Fibroblast of skin of back (primary cell): ENCODE results near the gene BAD.

ENCODE experiments used
- DNase-seq: peaks from one replicate; pipeline ENCODE4 v3.0.0-alpha.2; 2013

BAD gene

DNA sequence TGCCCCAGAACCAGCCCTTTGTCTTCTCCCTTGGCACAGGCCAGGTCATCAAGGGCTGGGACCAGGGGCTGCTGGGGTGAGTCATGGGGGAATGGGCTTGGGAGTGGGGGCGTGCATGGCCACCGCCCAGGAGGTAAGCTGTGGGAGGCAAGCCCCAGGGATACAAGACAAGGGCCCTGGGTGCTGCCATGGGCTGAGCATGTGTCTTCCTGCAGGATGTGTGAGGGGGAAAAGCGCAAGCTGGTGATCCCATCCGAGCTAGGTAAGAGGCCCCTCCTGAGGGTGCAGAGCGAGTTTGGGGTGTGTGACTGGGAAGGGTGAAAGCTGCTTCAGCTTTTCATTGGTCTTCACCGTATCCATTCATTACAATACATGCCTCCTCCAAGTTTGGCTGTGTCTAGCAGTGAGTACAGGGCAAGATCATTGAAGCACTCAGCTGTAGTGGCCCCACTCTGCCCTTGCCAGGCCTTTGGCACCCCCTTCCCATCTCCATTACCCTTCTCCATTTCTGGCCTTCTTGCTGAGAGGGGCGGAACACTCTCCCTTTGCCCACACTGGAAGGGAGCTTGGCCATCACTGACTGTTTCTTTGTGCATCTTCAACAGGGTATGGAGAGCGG, 41.1 kb downstream of the BAD start:
- DNase-seq = no peak

DNA sequence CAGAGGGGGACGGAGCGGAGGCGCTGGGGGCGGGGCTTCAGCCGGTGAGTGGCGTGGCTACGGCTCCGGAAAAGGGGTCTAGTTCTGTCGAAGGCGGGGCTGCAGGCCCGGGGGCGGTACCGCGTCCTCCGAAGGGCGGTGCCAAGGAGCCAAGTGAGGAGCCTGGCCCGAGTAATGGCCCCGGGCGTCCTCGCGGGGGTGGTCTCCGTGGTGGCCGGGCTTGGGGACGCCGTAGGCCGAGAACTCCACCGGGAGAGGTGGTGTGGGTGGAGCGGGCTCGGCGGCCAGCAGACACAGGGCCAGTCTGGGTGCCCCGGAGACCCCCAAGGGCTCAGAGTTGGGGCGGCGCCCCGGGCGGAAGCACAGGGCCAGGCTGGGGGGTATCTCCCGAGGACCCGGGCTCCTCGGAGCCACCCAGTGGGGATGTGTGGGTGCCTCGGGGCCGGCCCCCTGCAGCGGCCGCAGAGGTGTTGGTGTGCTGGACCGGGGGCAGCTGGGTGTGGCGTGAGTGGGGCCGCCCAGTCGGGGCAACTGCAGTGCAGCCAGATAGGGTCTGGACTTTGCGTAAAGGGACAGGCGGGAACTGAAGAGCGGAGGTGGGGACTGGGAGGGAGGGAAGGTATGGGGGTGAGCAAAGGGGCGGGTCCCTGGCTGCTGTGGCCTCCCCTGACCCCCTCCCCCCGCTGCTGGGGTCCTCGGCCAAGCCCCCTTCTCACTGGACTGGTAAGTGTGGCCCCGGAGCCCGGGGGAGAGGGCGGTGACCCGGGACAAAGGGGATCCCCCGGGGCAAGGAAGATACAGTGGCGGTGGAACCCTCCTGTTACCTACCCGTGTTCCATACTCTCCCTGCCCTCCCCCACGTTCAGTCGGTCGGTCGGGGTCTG, 42.7 kb downstream of the BAD start:
- peak; percentile 39 for DNase-seq

DNA sequence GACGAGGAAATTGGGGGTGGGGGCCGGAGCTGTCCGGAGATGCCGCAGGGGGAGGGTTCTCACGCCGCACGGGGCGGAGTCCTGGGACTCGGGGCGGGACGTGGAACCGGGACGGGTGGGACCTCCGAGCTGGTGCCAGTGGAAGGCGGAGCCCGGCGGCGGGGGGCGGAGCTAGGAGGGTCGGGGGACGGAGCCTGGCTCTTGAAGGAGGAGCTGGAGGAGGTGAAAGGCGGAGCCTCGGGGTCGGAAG, 43.3 kb downstream of the BAD start:
- DNase-seq = peak; percentile 98

DNA sequence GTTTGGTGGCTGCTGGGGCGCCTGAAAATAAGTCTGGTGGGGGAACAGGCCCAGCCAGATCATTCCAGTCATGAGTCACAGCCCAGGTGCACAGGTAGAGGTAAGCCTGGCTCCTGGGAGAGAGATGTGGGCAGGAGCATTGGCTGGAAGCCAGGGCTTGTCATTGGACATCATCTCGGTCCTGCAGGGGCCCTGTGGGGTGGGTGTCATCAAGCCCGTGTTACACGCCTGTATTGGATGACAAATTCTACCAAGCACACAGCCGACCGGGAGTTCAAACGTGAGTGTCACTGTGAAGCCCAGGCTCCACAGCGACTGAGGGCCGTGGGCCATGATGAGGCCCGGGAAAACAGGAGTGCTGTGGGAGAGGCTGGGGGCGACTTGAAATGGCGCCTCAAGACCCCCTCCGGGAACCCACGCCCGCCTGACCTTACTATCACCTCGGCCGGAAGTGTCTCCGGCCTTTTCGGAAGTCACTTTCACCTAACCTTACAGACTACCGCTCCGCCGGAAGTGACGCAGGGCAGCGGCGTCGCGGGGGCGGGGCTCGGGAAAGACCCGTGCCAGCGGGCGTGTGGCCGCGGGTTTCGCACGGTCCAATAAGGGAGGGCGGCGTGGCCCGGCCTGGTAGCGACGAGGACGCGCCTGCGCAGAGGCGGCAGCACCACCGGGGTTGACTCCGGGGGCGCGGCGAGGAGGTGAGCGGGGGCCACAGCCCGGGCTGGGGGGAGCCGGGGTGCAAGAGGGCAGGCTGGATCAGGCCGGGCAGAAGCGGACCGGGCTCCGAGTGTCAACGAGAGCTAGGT, 43.8 kb downstream of the BAD start, which contains the start of gene FKBP2:
Gene FKBP2 (plus strand): TSS at position 661 of the 806 bp plus-strand sequence. CDS start 1,293 bp downstream, outside the sequence.
- DNase-seq = peak; percentile 96

DNA sequence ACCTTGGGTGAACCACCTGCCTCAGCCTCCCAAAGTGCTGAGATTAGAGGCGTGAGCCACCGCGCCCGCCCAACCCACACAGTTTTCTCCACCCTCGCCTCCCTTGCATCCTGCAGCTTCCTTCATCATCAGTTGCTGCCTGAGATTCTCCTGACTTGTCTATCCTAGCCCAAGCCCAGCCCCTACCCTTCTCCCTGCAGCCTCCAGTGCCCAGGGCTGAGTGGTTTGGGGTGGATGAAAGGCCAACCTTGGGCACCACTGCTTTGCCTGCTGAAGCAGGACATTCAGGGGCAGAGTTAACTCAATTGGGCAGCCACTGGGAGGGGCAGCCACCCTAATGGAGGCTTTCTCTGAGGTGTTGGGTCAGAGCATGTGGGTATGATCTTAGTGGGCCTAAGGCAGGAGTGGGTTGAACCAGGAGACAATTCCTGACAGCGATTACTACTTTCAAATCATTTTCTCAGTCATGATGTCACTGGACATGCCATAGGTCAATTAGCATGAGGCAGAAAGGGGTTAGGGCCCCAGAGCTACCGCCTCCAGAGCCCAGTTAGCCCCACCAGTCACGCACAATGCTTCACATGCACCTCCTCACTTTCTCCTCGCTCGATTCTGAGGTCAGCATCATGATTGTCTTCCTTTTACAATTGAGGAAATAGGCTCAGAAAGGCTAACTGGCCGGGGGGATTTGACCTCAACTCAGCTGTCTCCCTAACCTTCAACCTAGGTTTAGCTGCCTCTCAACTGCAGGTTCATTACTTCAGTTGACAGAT, 44.6 kb downstream of the BAD start:
- no peak for DNase-seq

DNA sequence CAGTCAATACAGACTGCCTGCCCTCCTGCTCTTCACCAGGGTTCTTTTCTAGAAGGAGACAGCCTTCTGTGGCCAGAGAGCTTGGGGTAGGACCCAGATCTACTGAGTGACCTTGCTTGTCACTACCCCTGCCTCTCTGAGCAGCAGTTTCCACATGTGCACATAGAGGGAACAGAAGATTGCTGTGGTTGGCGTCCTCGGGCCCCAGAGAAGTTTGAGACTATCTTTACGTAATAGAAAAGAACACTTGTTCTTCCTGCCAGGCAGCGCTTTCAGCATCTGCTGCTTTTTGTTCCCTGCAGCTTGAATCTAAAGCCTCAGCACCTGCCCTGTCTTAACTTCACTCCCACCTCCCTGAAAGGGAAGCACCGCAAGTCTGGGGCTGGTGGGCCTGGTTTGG, 45.5 kb downstream of the BAD start:
- no peak for DNase-seq

DNA sequence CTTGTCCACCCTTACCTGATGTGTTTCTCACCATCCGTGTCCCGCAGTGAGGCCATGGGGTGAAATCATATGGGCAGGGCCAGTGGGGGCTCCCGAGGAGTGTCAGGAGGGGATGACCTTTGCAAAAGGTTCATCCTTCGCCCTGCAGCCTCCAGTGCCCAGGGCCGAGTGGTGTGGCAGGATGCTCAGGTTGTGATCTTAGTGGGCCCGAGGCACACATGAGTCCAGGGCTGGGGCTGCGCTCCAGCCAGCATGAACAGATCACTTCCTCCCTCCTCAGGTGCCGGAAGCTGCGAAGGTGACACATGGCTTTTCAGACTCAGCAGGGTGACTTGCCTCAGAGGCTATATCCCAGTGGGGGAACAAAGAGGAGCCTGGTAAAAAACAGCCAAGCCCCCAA, 46.4 kb downstream of the BAD start:
- DNase-seq = no peak

DNA sequence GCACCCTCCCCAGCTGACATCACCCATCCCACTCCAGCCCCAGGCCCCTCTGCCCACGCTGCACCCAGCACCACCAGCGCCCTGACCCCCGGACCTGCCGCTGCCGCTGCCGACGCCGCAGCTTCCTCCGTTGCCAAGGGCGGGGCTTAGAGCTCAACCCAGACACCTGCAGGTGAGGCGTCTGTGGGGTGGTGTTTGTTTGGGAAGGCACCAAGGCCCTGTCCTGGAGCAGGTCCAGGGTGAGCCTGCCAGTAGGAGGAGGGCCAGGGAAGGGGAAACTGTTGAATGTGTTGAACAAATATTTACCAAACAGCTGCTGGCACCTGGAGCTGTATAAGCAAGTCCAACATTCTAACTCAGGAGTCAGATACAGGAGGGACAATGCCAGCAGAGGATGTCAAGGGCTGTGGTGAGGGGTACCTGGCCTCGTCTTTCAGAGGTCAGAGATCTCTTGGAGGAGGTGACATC, 46.9 kb downstream of the BAD start:
- DNase-seq = no peak

DNA sequence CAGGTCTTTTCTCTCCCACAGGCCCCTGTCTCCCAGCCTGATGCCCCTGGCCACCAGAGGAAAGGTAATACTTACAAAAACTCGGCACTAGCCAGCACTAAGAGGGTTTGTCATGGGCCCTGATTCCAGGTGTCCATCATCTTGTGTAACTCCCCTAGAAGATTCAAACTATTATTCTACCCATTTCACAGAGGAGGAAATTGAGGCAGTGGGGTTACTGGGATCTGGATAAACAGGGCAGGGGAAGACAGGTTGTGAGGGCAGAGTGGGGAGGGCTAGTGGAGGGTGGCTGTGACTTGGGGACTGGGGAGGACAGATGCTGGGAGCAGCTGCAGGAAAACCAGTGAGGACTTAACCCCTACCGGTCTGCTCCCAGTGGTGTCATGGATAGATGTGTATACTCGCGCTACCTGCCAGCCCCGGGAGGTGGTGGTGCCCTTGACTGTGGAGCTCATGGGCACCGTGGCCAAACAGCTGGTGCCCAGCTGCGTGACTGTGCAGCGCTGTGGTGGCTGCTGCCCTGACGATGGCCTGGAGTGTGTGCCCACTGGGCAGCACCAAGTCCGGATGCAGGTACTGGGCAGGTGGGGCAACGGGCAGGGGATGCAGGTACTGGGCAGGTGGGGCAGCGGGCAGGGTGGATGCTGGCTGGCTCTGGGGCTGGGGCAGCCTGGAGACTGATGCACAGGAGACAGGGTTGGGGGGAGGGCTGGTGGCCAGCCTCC, 48.9 kb downstream of the BAD start:
- DNase-seq = no peak

DNA sequence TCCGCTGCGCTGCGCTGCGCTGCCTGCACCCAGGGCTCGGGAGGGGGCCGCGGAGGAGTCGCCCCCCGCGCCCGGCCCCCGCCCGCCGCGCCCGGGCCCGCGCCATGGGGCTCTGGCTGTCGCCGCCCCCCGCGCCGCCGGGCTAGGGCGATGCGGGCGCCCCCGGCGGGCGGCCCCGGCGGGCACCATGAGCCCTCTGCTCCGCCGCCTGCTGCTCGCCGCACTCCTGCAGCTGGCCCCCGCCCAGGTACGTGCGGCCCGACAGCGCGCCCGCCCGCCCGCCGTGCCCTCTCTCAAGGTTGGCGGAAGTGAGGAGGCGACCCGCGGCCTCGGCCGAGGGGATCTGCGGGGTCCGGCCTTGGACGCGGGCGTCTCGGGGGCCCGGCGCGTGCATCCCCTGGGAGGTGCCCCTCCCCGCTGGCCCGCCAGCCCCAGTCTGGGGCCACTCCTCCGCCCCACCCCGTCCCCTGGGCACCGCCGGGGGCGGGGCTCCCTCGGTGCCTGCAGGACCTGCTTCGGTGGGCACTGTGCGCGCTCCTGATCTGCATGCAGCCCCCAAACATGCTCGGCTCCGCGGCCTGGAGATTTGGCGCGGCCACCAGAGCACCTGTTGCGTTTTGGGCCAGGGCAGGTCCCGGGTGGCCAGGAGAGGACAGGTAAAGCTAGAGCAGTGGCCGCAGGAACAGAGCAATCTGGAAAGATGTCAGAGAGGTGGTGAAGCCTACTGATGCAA, 49.7 kb downstream of the BAD start:
- DNase-seq = peak; percentile 29

DNA sequence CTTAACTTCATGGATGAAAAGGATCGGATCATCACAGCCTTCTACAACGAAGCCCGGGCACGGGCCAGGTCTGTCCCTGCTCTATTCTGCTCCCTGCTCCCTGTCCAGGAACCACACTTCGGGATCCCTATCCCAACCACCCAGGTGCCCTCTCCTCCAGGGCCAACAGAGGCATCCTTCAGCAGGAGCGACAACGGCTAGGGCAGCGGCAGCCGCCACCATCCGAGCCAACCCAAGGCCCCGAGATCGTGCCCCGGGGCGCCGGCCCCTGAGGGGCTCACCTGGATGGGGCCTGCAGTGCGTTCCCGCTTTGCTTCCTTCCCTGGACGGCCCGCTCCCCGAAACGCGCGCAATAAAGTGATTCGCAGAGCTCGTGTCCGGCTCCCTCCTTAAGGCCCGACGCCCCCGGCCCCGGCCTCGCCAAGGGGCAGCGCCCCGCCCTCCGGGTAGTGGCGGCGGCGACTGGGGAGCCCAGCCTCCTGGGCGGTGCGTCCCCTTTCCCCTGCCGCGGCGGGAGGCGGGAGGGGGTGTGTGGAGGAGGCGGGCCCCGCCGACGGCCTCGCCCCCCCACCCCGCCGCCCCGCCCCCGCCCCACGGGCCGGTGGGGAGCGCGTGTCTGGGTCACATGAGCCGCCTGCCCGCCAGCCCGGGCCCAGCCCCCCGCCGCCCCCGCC, 50.4 kb downstream of the BAD start, which contains the start of gene VEGFB:
Gene VEGFB (plus strand): TSS at position 672 of the 674 bp plus-strand sequence. CDS start 250 bp downstream, outside the sequence.
- DNase-seq = peak; percentile 67

DNA sequence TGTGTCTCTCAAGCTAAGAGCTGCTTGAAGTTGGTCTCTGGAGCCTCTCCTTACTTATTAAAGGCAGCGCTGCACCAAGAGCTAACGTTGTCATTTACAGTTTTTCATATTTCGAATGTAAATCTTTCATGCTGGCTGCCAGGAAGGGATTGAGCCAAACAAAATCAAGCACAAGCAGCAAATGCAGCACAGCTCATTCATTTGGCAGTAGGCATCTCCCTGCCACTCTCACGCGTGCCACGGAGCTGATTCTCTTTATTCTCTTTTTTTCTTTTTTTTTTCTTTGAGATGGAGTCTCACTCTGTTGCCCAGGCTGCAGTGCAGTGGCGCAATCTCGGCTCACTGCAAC, 51.5 kb downstream of the BAD start:
- no peak for DNase-seq

DNA sequence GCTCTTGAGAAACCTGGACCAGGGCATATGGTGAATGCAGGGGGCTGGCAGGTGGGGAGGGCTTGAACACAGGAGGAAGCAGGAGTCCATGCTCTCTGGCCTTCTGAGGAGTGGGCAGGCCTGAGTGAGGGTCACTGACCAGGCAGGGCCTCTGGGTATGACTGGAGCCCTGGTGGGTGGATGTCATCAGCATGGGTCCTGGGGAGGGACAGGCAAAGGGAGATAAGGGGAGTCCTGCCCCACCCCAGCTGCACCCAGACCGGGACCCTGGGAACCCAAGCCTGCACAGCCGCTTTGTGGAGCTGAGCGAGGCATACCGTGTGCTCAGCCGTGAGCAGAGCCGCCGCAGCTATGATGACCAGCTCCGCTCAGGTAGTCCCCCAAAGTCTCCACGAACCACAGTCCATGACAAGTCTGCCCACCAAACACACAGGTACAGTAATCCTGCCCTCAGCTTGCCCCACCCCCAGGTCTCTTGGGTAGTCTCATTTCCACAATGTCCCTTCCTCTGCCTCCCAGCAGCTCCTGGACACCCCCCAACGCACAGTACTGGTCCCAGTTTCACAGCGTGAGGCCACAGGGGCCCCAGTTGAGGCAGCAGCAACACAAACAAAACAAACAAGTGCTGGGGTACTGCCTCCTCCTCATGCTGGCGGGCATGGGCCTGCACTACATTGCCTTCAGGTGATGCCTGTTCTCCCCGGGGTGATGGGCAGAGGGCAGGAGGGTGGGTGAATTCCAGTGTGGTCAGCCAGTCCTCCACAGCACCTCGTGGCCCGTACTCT, 52.1 kb downstream of the BAD start:
- DNase-seq = no peak

DNA sequence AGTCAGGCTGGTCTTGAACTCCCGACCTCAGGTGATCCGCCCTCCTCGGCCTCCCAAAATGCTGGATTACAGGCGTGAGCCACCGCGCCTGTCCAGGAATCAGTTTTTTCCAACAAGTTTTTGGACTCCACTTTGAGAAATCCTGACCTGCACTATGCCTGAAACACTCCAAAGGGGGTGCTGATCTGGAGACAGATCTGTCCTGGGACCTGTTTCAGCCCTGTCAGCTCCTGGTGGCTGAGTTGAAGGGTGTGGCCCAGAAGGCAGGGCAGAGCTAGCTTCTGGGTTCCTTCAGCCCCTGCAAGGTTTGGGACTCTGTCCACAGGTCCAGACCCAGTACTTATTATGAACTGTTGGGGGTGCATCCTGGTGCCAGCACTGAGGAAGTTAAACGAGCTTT, 52.9 kb downstream of the BAD start:
- DNase-seq = no peak

DNA sequence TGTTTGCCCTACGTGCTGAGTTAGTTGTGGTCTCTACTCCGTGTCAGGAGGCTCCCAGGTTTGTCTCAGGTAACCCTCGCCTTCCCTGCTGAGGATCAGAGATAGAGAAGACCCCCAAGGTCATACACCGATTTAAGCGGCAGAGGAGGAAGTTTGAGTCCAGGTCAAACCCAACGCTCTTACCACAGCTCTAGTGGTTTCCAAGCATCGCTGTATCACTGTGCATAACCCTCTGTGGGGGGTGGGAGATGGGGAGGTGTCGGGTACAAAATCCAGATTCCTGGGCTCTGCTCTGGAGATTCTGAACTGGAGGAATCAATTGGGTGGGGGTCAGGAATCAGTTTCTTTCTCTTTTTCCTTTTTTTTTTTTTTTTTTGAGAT, 53.5 kb downstream of the BAD start:
- no peak for DNase-seq

DNA sequence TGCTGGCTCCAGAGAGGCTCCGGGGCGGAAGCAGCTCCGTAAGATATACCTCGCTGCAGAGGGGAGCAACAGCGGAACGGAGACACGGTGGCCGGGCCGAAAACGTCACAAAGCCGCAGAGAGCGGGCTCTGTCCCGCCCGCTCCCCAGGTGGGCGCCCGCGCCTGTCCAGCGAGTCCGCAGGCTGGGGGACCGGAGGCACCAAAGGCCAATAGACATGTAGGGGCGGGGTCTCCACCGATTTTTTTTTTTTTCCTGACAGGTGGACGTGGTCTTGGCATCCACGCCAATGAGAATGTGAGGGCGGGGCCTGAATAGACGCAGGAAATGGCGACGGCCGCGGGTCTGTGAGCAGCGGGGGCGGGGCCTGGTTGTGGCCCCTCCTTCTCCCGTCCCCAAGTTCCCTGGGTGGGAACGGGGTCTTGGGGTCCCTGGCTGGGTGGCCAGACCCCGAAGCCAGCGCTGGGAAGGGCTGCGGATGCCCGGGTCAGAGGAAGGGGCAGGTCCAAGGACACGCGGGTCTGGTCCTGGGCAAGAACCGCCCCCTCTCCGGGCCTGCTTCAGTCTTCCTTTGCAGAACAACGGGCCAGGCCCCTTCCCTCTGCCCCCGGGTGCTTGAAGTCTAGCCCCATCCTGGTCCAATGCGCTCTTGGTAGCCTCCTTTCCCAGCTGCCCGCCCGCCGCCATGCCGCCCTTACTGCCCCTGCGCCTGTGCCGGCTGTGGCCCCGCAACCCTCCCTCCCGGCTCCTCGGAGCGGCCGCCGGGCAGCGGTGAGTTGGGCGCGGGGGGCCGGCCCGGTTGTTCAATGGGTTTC, 54.1 kb downstream of the BAD start, which contains the start of gene DNAJC4:
Gene DNAJC4 (plus strand): TSS at position 378 of the 814 bp plus-strand sequence. CDS start 307 bp downstream, at position 685.
- peak; percentile 88 for DNase-seq

DNA sequence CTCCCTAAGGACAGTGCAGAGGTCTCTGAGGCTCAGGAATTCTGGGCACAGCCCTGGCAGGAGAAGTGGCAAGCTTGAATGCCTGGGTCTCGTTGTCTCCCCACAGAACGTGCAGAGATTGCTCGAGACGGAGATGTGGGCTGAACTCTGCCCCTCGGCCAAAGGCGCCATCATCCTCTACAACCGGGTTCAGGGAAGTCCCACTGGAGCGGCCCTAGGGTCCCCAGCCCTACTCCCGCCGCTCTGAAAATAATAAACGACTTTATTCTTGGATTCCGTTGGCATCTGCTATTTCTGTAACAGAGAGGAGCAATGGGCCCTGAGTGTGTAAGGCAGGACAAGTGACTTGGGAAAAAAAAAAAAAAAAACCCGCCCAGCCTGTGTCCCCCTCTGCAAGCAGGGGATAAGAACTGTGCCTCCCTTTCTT, 54.7 kb downstream of the BAD start:
- no peak for DNase-seq

DNA sequence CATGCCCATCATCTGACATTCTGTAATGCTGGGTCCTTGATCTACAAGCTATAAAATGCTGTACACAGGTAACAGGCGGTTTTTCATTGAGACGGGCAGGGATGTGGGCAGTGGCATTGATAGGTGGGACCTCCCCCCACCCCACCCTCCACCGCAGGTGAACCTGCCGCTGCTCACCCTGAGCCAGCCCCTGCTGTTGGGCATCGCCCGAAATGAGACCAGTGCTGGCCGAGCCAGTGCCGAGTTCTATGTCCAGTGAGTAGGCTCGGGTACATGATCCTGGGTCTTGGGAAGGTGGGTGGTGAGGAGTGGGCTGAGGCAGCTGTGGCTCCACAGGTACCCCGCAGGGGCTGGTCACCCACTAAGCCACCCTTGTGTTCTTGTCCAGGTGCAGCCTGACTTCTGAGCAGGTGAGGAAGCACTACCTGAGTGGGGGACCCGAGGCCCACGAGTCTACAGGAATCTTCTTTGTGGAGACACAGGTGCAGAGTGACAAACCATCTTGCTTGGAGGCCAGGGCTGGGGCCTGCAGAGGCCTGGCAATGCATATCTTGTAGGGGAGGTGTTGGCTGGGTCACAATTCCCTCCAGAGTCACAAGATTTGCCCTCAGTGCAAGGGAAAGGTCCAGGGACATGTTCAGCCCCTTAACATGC, 55.2 kb downstream of the BAD start:
- no peak for DNase-seq
